Tibial nerve (tissue), 4 donors: Measurements from ENCODE around the gene TRIM52.

Source experiments
- EP300 ChIP-seq, 2 donors: sonication (generic); formaldehyde crosslinking; IDR thresholded peaks; one replicate each; pipeline ENCODE4 v1.6.1; 2017; ENCODE audit warnings: antibody characterized with exemption in 2 of 2, mild to moderate bottlenecking in 1 of 2
- POLR2A ChIP-seq, 2 donors: fragments of 450-650 bp; IDR thresholded peaks; one replicate each; pipeline ENCODE4 v1.6.1; 2017; ENCODE audit warnings: antibody characterized with exemption in 2 of 2, mild to moderate bottlenecking in 2 of 2, moderate library complexity in 2 of 2
- TF ChIP-seq, protein P1 (sequence below), 5 experiments: fragments of 200-600 bp in 3 of 5; fragments of 450-650 bp in 2 of 5; sonication (generic) in 3 of 5; IDR thresholded peaks; one replicate each; pipeline ENCODE4 v1.5.1; 2016 to 2019; ENCODE audit warnings: antibody characterized with exemption in 5 of 5, mild to moderate bottlenecking in 3 of 5, moderate library complexity in 2 of 5

GRCh38 chr5:181222630-181223057, 38.3 kb downstream of the TRIM52 start:
- TF ChIP-seq, protein P1, sequence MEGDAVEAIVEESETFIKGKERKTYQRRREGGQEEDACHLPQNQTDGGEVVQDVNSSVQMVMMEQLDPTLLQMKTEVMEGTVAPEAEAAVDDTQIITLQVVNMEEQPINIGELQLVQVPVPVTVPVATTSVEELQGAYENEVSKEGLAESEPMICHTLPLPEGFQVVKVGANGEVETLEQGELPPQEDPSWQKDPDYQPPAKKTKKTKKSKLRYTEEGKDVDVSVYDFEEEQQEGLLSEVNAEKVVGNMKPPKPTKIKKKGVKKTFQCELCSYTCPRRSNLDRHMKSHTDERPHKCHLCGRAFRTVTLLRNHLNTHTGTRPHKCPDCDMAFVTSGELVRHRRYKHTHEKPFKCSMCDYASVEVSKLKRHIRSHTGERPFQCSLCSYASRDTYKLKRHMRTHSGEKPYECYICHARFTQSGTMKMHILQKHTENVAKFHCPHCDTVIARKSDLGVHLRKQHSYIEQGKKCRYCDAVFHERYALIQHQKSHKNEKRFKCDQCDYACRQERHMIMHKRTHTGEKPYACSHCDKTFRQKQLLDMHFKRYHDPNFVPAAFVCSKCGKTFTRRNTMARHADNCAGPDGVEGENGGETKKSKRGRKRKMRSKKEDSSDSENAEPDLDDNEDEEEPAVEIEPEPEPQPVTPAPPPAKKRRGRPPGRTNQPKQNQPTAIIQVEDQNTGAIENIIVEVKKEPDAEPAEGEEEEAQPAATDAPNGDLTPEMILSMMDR (IDR thresholded peaks at IDR 0.05): no peak
- no peak for TF ChIP-seq EP300 (IDR thresholded peaks at IDR 0.05)
- TF ChIP-seq POLR2A (IDR thresholded peaks at IDR 0.05): no peak
